ENCODE results near the gene ARL2.

Gene ARL2

DNA sequence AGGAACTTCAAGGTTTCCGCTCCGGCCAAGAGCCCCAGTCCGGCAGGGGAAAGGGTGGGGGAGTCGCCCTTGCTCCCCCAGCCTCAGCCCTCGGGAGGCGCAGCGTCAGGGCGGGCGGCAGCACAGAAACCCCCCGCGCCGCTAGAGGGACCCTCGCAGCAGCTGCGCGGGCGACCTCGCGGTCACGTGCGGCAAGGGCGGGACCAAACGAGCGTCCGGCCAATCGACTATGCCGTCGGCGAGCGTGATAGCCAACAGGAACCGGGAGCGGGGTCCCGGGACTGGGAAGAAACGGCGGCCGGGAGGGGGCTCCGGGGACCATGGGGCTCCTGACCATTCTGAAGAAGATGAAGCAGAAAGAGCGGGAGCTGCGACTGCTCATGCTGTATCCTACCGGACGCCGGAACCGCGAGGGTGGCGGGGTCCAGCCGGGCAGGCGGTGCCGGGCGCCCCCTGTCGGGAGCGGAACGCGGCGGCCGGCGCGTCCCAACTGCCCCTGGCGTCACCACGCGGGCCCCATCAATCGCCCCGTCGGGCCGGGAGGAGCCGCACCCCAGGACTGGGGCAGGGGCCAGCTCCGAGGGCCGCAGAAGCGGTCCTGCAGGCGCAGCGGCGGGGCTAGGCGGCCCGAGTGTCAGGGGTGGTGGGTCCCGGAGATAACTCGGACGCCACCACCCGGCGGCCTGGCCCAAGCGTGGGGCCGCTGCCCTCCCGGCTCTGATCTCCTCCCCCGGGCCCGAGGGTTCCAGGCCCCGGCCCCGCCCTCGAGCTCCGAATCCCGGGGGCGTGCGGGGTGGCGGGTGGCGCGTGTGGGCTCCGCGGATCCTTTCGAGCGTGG, at the start of gene ARL2:
ARL2 (plus strand) TSS at position 273 of the 838 bp plus-strand sequence; CDS start at position 321, 48 bp downstream.
- H3K4me3 ChIP-seq (replicated peaks; ENCODE audit: low read depth, low read length): peak within 1 kb of the TSS; percentile 84
- DNase-seq (ENCODE audit: low read depth): peak; percentile 89
- TF ChIP-seq, protein P1, sequence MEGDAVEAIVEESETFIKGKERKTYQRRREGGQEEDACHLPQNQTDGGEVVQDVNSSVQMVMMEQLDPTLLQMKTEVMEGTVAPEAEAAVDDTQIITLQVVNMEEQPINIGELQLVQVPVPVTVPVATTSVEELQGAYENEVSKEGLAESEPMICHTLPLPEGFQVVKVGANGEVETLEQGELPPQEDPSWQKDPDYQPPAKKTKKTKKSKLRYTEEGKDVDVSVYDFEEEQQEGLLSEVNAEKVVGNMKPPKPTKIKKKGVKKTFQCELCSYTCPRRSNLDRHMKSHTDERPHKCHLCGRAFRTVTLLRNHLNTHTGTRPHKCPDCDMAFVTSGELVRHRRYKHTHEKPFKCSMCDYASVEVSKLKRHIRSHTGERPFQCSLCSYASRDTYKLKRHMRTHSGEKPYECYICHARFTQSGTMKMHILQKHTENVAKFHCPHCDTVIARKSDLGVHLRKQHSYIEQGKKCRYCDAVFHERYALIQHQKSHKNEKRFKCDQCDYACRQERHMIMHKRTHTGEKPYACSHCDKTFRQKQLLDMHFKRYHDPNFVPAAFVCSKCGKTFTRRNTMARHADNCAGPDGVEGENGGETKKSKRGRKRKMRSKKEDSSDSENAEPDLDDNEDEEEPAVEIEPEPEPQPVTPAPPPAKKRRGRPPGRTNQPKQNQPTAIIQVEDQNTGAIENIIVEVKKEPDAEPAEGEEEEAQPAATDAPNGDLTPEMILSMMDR (IDR thresholded peaks at IDR 0.05; ENCODE audit: low read length, missing control alignments): no peak

DNA sequence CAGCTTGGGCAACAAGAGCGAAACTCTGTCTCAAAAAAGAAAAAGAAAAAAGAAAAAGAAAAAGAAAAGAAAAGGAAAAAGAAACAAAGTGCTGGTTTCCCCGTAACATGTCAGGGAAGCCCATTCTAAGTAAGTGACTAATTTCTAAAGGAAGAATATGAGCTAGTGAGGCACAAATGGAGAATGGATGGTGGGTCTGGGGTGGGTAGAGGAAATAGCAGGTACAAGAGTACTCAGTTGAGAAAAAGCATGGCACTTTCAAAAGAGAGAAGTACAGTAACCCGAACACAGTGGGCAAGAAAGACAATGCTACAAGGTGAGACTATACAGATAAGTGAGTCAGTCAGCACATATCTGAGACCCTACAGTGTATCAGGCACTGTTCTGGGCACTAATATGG, 46.6 kb upstream of the ARL2 start:
- TF ChIP-seq, protein P1 (IDR thresholded peaks at IDR 0.05; ENCODE audit: low read length, missing control alignments): no peak
- no peak for DNase-seq (ENCODE audit: low read depth)
- H3K4me3 ChIP-seq (replicated peaks; ENCODE audit: low read depth, low read length): no peak overlapping the region

DNA sequence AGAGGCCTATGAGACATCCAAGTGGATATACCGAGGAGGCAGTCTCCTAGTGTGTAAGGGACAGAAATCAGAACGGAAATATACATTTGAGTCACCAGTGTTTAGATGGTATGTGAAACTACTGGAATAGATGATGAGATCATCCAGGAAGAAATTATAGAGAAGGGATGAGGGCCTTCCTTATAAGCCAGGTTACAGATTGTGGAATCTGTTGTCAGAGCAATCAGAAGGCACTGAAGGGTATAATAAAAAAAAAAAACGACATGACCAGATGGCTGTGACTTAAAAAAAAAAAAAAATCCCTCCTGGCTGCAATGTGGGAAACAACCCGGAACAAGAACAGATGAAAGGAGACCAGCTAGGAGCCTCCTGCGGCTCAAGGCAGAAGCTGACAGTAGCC, 44.8 kb upstream of the ARL2 start:
- DNase-seq (ENCODE audit: low read depth): peak; percentile 24
- TF ChIP-seq, protein P1 (IDR thresholded peaks at IDR 0.05; ENCODE audit: low read length, missing control alignments): no peak
- H3K4me3 ChIP-seq (replicated peaks; ENCODE audit: low read depth, low read length): no peak overlapping the region

DNA sequence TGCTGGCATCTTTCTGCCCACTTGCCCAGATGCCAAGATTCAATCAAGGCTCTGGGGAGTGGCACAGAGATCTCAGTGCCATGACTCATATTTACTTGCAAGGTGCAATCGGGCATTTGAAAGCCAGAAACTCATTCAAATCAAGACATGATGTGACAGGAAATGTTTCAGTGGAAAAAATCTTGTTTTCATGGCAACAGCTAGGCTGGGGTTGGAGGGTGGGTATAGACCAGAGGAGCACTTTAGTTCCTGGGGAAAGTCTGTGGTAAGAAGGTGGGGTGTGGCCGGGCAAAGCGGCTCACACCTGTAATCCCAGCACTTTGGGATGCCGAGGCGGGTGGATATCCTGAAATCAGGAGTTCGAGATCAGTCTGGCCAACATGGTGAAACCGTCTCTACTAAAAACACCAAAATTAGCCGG, 43.2 kb upstream of the ARL2 start:
- TF ChIP-seq, protein P1 (IDR thresholded peaks at IDR 0.05; ENCODE audit: low read length, missing control alignments): no peak
- no peak for DNase-seq (ENCODE audit: low read depth)
- no peak overlapping the region for H3K4me3 ChIP-seq (replicated peaks; ENCODE audit: low read depth, low read length)

DNA sequence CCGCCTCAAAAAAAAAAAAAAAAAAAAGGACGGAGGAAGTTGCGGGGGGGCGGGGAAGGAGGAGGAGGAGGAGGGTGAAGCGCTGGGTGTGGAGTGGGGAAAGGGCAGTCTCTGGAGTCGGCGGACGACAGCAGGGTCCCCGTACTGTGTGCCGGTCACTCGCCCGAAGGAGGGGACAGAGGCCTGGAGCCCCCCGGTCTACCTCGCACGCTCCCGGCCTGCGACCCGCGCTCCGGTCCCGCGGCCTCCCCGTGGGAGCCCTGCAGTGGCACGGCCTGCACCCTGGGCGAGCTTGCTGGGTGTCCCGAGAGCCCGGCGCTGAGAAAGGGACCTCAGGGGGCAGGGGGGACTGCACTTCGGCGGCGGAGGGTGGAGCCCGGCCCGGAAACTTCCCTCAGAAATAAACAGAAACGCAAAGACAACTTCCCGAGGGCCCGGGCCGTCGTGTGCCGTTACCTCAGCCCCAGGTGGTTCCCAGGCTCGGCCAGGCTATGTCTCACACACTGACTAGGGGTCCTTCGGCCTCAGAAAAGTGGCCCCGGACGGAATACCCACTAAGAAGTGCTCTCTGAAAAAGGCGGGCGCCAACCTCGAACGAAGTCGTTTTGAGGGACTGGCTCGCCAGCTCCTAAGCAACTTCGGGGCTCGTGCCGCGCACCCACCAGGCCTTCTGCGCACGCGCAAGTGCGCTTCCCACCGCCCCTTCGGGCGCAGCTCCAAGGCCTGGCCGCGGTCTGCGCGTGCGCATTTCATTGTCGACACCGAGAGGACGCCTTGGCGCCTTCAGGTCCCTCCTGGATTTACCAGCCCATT, 42.3 kb upstream of the ARL2 start, which contains the start of gene MAJIN:
MAJIN (minus strand) TSS at position 688 of the 813 bp plus-strand sequence. CDS start 12,703 bp downstream, outside the sequence.
- peak; percentile 81 for DNase-seq (ENCODE audit: low read depth)
- peak within 1 kb of the TSS; percentile 40 for H3K4me3 ChIP-seq (replicated peaks; ENCODE audit: low read depth, low read length)
- TF ChIP-seq, protein P1 (IDR thresholded peaks at IDR 0.05; ENCODE audit: low read length, missing control alignments): no peak

DNA sequence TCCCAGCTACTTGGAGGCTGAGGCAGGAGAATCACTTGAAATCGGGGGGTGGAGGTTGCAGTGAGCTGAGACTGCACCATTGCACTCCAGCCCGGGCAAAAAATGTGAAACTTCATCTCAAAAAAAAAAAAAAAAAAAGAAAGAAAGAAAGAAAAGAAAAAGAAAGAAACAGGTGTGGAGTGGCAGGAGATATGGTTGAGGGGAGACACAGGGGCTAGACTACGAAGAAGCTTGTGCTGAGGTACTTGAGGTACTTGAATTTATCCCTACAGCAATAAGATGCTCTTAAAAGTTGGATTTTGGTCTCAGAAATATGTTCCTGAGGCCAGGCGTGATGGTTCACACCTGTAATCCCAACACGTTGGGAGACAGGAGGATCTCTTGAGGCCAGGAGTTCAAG, 39.8 kb upstream of the ARL2 start:
- H3K4me3 ChIP-seq (replicated peaks; ENCODE audit: low read depth, low read length): no peak overlapping the region
- TF ChIP-seq, protein P1 (IDR thresholded peaks at IDR 0.05; ENCODE audit: low read length, missing control alignments): no peak
- no peak for DNase-seq (ENCODE audit: low read depth)

All from fibroblast of pulmonary artery (primary cell).